ENCODE measurements around the gene KRTAP5-6.

The KRTAP5-6 gene

DNA sequence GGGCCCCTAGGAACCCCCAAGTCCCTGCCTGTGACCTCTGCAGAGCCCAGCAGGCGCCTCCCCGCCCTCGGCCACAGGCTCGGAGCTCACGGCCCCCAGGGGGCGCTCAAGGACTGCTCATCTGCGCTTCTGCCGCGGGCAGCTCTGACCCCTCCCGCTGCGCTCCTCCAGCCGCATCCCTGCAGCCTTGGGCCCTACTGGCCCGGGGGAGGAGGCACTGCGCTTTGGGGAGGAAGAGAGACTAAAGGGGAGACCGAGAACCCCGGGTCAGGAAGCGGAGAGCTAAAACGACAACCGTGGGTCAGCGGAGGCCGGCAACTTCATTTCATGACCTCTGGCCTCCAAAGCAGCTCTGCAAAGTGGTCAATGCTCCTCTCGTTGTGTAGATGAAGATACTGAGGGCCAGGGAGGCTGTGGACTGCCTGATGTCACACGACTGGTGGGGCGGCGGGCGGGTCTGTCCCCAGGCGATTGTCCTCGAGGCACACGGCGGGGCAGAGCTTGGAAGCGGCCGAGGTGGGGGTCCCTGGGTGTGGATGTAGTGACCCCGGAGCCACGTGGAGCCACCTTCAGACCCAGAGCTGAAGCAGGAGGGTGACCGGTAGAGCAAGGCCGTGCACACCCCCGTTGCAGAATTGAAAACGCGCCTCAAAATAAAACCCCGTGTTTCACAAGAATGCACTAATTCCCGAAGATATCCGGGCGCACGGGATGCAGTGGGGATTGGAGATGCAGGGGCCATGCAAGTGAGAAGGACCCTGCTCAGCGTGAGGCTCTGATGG, 2.7 kb upstream of the KRTAP5-6 start:
- TF ChIP-seq RAD21 (IDR thresholded peaks at IDR 0.05; ENCODE audit: low read depth) (peak; percentile 92), TEAD4 (IDR thresholded peaks at IDR 0.05) (no peak)

DNA sequence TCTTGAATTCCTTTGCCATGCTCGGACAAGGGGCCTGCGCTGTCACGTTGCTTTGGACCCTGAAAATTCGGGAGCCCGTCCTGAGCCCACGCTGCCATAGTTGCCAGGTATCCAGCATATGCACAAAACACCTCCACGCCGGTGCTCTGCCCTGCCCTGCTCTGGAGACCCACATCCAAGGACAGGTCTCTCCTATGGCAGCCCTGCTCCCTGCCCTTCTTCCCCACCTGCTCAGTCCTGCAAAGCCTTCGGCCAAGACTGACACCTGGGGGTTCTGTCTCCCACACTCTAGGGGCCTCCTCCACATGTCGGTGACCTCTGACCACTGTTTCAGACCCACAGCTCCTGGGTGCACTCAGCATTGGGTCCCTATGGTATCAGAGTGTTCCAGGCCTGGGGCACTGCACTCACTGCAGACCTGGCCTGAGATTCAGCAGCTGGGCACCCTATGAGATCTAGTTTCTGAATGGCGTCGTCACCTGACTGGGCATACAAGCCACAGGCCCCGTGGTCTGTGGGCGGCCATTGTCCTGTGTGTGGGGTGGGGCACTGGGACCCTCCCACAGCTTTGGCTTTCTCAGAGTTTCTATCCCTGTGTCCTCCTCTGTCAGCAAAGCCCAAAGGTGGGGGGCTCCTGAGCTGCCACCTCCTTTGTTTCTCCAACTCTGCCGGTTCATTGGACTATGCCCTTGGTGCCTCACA, 2.0 kb upstream of the KRTAP5-6 start:
- no peak for TF ChIP-seq TEAD4 (IDR thresholded peaks at IDR 0.05)
- no peak for TF ChIP-seq EP300 (IDR thresholded peaks at IDR 0.05; ENCODE audit: borderline replicate concordance)
- TF ChIP-seq, protein P1, sequence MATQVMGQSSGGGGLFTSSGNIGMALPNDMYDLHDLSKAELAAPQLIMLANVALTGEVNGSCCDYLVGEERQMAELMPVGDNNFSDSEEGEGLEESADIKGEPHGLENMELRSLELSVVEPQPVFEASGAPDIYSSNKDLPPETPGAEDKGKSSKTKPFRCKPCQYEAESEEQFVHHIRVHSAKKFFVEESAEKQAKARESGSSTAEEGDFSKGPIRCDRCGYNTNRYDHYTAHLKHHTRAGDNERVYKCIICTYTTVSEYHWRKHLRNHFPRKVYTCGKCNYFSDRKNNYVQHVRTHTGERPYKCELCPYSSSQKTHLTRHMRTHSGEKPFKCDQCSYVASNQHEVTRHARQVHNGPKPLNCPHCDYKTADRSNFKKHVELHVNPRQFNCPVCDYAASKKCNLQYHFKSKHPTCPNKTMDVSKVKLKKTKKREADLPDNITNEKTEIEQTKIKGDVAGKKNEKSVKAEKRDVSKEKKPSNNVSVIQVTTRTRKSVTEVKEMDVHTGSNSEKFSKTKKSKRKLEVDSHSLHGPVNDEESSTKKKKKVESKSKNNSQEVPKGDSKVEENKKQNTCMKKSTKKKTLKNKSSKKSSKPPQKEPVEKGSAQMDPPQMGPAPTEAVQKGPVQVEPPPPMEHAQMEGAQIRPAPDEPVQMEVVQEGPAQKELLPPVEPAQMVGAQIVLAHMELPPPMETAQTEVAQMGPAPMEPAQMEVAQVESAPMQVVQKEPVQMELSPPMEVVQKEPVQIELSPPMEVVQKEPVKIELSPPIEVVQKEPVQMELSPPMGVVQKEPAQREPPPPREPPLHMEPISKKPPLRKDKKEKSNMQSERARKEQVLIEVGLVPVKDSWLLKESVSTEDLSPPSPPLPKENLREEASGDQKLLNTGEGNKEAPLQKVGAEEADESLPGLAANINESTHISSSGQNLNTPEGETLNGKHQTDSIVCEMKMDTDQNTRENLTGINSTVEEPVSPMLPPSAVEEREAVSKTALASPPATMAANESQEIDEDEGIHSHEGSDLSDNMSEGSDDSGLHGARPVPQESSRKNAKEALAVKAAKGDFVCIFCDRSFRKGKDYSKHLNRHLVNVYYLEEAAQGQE (IDR thresholded peaks at IDR 0.05; ENCODE audit: low read depth) = no peak
- no peak for TF ChIP-seq CEBPB (IDR thresholded peaks at IDR 0.05)
- no peak for TF ChIP-seq TAF1 (IDR thresholded peaks at IDR 0.05; ENCODE audit: low read depth)
- TF ChIP-seq CREB1 (IDR thresholded peaks at IDR 0.05; ENCODE audit: low read depth) = no peak
- no peak for TF ChIP-seq TCF12 (IDR thresholded peaks at IDR 0.05; ENCODE audit: low read depth)
- TF ChIP-seq ZBTB7A (IDR thresholded peaks at IDR 0.05; ENCODE audit: low read depth) = no peak
- no peak for TF ChIP-seq YY1 (IDR thresholded peaks at IDR 0.05; ENCODE audit: low read depth)
- TF ChIP-seq, protein P2, sequence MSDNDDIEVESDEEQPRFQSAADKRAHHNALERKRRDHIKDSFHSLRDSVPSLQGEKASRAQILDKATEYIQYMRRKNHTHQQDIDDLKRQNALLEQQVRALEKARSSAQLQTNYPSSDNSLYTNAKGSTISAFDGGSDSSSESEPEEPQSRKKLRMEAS (IDR thresholded peaks at IDR 0.05) = no peak
- TF ChIP-seq NFIC (IDR thresholded peaks at IDR 0.05) = no peak
- TF ChIP-seq EGR1 (IDR thresholded peaks at IDR 0.05) = no peak
- no peak for TF ChIP-seq FOXM1 (IDR thresholded peaks at IDR 0.05; ENCODE audit: borderline replicate concordance, low read depth)
- TF ChIP-seq, protein P3, sequence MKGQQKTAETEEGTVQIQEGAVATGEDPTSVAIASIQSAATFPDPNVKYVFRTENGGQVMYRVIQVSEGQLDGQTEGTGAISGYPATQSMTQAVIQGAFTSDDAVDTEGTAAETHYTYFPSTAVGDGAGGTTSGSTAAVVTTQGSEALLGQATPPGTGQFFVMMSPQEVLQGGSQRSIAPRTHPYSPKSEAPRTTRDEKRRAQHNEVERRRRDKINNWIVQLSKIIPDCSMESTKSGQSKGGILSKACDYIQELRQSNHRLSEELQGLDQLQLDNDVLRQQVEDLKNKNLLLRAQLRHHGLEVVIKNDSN (IDR thresholded peaks at IDR 0.05) = no peak
- TF ChIP-seq RAD21 (IDR thresholded peaks at IDR 0.05; ENCODE audit: low read depth) = no peak

DNA sequence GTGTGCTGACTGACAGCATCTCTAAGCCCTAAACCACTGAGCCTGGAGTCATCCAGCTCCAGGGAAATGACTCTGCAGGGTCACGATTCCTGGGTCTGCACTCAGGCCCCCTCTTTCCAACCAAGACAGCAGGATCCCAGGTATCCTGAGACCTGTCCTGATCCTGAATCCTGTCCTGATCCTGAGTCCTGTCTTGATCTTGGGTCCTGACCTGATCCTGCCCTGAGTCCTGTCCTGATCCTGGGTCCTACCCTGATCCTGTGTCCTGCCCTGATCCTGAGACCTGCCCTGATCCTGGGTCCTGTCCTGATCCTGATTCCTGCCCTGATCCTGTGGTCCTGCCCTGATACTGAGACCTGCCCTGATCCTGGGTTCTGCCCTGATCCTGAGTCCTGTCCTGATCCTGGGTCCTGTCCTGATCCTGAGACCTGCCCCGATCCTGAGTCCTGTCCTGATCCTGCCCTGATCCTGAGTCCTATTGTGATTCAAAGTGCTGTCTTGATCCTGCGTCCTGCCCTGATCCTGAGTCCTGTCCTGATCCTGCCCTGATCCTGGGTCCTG, 1.4 kb upstream of the KRTAP5-6 start:
- TF ChIP-seq TAF1 (IDR thresholded peaks at IDR 0.05; ENCODE audit: low read depth) (no peak), EGR1 (IDR thresholded peaks at IDR 0.05) (no peak), TEAD4 (IDR thresholded peaks at IDR 0.05) (no peak), FOXM1 (IDR thresholded peaks at IDR 0.05; ENCODE audit: borderline replicate concordance, low read depth) (no peak), CEBPB (IDR thresholded peaks at IDR 0.05) (no peak), YY1 (IDR thresholded peaks at IDR 0.05; ENCODE audit: low read depth) (no peak), ZBTB7A (IDR thresholded peaks at IDR 0.05; ENCODE audit: low read depth) (no peak), RAD21 (IDR thresholded peaks at IDR 0.05; ENCODE audit: low read depth) (no peak), CREB1 (IDR thresholded peaks at IDR 0.05; ENCODE audit: low read depth) (no peak), NFIC (IDR thresholded peaks at IDR 0.05) (no peak)
- TF ChIP-seq, protein P3 (IDR thresholded peaks at IDR 0.05) = no peak
- TF ChIP-seq, protein P2 (IDR thresholded peaks at IDR 0.05) = no peak
- TF ChIP-seq, protein P1 (IDR thresholded peaks at IDR 0.05; ENCODE audit: low read depth) = no peak

DNA sequence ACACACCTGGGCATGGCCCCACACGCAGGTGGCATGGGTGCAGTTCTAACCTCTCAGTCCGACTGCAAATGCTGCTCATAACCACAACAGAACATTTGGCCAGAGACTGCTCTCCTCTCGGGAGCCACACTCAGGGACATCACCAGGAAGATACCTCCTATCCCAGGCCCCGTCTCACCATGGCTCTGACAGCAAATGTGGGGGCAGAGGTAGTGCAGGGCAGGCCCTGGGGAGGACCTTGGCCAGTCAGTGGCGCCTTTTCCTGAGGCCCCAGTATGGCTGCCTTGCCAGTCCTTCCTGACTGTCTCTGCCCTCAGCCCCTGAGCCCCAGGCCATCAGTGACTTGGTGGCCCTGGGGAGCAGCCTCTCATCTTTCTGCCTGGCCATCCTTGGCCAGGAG, 2.8 kb downstream of the KRTAP5-6 start:
- TF ChIP-seq CEBPB (IDR thresholded peaks at IDR 0.05) = no peak
- TF ChIP-seq, protein P3 (IDR thresholded peaks at IDR 0.05) = no peak
- no peak for TF ChIP-seq RAD21 (IDR thresholded peaks at IDR 0.05; ENCODE audit: low read depth)
- TF ChIP-seq FOXM1 (IDR thresholded peaks at IDR 0.05; ENCODE audit: borderline replicate concordance, low read depth) = no peak
- TF ChIP-seq TAF1 (IDR thresholded peaks at IDR 0.05; ENCODE audit: low read depth) = no peak
